Thyroid gland (tissue), 4 donors: ENCODE data around the gene SUPT6H.

Experiments used
- POLR2A ChIP-seq, 2 donors: fragments of 450-650 bp; IDR thresholded peaks; one replicate each; pipeline ENCODE4 v1.6.1; 2017; ENCODE audit warnings: antibody characterized with exemption in 2 of 2, mild to moderate bottlenecking in 2 of 2, moderate library complexity in 1 of 2
- TF ChIP-seq, protein P1 (sequence below), 6 experiments: fragments of 200-600 bp in 3 of 6; fragments of 450-650 bp in 3 of 6; sonication (generic) in 3 of 6; IDR thresholded peaks; one replicate each; pipeline ENCODE4 v1.5.1; 2016 to 2019; ENCODE audit warnings: antibody characterized with exemption in 6 of 6, mild to moderate bottlenecking in 2 of 6, inconsistent platforms in 1 of 6, moderate library complexity in 1 of 6

DNA sequence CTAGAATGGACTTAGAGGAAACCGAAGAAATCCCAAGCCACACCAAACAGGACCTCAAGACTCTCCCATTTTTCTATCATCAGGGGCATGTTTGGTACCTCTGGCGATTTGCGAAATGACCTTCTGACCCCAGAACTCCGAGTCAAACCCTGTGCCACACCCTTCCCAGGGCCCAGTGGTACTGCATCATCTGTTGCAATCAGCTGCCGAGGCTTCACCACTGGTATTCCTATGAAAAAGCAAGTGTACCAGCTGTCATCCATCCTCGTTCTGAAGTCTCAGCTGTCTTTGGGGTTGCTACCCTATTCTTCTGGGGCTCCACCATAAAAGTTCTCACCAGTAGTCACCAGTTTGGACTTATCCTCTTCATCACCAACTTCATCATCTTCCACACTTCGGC is 45.7 kb upstream of the SUPT6H start:
- no peak for TF ChIP-seq POLR2A (IDR thresholded peaks at IDR 0.05)
- TF ChIP-seq, protein P1, sequence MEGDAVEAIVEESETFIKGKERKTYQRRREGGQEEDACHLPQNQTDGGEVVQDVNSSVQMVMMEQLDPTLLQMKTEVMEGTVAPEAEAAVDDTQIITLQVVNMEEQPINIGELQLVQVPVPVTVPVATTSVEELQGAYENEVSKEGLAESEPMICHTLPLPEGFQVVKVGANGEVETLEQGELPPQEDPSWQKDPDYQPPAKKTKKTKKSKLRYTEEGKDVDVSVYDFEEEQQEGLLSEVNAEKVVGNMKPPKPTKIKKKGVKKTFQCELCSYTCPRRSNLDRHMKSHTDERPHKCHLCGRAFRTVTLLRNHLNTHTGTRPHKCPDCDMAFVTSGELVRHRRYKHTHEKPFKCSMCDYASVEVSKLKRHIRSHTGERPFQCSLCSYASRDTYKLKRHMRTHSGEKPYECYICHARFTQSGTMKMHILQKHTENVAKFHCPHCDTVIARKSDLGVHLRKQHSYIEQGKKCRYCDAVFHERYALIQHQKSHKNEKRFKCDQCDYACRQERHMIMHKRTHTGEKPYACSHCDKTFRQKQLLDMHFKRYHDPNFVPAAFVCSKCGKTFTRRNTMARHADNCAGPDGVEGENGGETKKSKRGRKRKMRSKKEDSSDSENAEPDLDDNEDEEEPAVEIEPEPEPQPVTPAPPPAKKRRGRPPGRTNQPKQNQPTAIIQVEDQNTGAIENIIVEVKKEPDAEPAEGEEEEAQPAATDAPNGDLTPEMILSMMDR (IDR thresholded peaks at IDR 0.05) = no peak
